ENCODE measurements around the gene AP5B1.

The AP5B1 gene

DNA sequence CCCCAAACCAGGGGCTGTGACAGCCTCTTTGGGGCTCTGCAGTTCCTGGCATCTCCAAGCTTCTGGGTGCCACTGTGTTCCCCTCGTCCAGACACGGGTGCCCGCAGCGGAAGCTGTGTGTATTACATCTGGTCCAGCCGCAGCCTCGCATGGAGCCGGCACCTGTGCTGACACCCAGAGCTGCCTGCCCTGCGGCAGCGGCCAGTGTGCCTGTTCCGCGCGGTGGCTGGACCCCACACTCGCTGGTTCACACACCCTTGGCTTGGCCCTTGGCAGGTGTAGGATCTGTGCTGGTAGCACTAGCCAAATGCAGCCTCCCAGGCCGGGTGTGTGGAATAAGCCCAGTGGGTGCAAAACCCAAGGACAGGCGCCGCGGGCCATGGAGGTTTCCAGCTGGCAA, 35.7 kb downstream of the AP5B1 start:
- no peak for DNase-seq (ENCODE audit: extremely low spot score)
- ChIA-PET POLR2A (no interaction called here), CTCF (interaction anchor here (0.8 to 1.7 kb wide), 4 partner anchors 34 to 277 kb away, joined by 3 to 6 read pairs (median 4); partner anchors contain the start of gene AP5B1)
- TF ChIP-seq, protein P1, sequence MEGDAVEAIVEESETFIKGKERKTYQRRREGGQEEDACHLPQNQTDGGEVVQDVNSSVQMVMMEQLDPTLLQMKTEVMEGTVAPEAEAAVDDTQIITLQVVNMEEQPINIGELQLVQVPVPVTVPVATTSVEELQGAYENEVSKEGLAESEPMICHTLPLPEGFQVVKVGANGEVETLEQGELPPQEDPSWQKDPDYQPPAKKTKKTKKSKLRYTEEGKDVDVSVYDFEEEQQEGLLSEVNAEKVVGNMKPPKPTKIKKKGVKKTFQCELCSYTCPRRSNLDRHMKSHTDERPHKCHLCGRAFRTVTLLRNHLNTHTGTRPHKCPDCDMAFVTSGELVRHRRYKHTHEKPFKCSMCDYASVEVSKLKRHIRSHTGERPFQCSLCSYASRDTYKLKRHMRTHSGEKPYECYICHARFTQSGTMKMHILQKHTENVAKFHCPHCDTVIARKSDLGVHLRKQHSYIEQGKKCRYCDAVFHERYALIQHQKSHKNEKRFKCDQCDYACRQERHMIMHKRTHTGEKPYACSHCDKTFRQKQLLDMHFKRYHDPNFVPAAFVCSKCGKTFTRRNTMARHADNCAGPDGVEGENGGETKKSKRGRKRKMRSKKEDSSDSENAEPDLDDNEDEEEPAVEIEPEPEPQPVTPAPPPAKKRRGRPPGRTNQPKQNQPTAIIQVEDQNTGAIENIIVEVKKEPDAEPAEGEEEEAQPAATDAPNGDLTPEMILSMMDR (IDR thresholded peaks at IDR 0.05; ENCODE audit: control extremely low read depth, extremely low read depth, low read depth, missing control alignments) = no peak

GRCh38 chr11:65744699-65745042, 36.1 kb downstream of the AP5B1 start:
- ChIA-PET POLR2A (no interaction called here), CTCF (interaction anchor here (0.8 to 1.7 kb wide), 4 partner anchors 33 to 277 kb away, joined by 3 to 6 read pairs (median 4); partner anchors contain the start of gene AP5B1)
- DNase-seq (ENCODE audit: extremely low spot score) = no peak
- TF ChIP-seq, protein P1 (IDR thresholded peaks at IDR 0.05; ENCODE audit: control extremely low read depth, extremely low read depth, low read depth, missing control alignments) = no peak

GRCh38 chr11:65744026-65744698, 36.6 kb downstream of the AP5B1 start:
- TF ChIP-seq, protein P1 (IDR thresholded peaks at IDR 0.05; ENCODE audit: control extremely low read depth, extremely low read depth, low read depth, missing control alignments) = no peak
- no peak for DNase-seq (ENCODE audit: extremely low spot score)
- CTCF ChIA-PET = interaction anchor here (0.8 to 1.7 kb wide), 4 partner anchors 33 to 278 kb away, joined by 3 to 6 read pairs (median 4); partner anchors contain the start of gene AP5B1
- POLR2A ChIA-PET = no interaction called here

DNA sequence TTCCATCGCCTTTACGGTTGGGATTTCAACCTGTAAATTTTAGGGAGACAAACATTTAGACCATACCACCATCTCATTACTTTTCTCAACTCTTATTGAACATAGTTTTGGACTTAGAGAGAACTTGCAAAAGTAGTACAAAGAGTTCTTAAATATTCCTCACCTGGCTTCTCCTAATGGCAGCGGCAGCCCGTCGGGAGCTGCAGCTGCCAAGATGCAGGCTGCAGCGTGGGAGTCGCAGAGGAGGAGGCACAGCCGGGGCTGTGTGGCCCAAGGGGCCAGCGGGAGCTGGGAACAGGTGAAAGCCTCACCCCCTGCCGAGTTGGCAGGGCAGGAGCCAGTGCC, 37.1 kb downstream of the AP5B1 start:
- POLR2A ChIA-PET = no interaction called here
- TF ChIP-seq, protein P1 (IDR thresholded peaks at IDR 0.05; ENCODE audit: control extremely low read depth, extremely low read depth, low read depth, missing control alignments) = no peak
- no peak for DNase-seq (ENCODE audit: extremely low spot score)
- CTCF ChIA-PET = interaction anchor here (1.5 kb wide), 1 partner anchor 278 kb away, joined by 6 read pairs; no protein-coding TSS in a partner anchor

GRCh38 chr11:65742353-65742752, 38.4 kb downstream of the AP5B1 start:
- TF ChIP-seq, protein P1 (IDR thresholded peaks at IDR 0.05; ENCODE audit: control extremely low read depth, extremely low read depth, low read depth, missing control alignments) = no peak
- DNase-seq (ENCODE audit: extremely low spot score) = no peak
- ChIA-PET POLR2A (no interaction called here), CTCF (no interaction called here)

DNA sequence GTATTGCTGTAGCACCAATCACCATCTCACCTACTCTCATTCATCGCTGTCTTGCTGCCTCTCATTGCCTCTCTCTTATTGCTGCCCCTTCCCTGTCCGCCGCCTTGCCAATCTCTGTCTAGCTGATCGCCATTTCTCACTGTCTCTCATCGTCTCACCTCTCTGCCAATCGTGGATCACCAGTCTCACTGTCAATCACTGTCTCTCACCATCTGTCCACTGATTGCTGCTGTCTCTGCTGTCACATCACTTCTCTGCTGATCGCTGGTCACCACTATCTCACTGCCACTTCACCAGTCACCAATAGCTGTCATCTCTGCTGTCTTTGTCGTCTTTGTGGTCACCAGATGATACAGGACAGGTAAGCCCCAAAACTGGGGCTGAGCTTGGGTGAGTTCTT, 39.6 kb downstream of the AP5B1 start:
- ChIA-PET POLR2A (no interaction called here), CTCF (interaction anchor here (1.1 to 1.7 kb wide), 3 partner anchors 11 to 39 kb away, joined by 3 to 8 read pairs (median 3); partner anchors contain the start of gene AP5B1)
- no peak for DNase-seq (ENCODE audit: extremely low spot score)
- TF ChIP-seq, protein P1 (IDR thresholded peaks at IDR 0.05; ENCODE audit: control extremely low read depth, extremely low read depth, low read depth, missing control alignments) = no peak

Measured in GM10248 (cell line).